NCI-H1436 (cell line): ENCODE results near the gene LIN7B.
A peak's percentile ranks its signal among the peaks of the same experiment; 100 is the strongest.

ENCODE experiments used
- DNase-seq: peaks from one replicate; lab custom pipeline; 2025; lab: John Stamatoyannopoulos, UW

LIN7B gene

GRCh38 chr19:49094505-49095482, 19.4 kb upstream of the LIN7B start:
- DNase-seq: no peak

DNA sequence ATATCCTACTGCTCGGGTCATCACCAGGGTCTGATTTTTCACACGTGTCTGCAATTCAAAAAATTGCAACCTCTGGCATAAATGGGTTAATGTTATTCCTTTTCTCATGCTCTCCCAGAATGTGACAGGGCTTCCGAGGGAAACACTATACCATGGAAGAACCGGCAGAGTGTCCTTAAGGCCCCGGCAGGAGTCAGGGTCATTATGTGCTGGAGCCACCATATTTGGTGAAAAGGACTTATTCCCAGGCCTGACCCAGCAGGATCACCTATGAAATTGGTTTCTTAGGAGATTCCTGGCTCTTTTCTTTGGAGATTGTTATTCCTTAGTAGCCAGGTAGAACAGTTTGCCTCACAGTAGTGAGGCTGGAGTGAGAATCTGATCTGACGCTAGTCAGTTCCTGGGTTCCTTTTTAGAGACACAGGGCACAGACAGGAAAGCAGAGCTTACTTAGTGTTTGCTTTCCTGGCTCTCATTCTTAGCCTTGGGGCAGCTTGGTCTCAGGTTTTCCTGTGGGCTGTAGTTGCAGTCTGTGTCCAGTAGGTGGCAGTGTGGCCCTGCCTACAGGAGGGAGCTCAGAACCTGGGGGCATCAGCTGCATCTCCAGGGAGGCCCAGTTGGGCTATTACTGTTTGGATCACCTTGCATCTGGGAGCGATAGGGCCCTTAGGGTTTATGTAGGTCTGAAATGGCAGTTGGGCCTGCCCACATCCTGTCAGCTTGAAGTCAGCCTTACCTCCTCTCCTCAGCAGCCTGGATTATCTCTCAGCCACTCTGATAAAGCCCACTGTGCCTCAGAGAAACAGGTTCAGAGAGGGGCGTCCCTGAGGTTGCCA, 16.5 kb upstream of the LIN7B start:
- peak; percentile 79 for DNase-seq

- DNase-seq: no peak
Observed at GRCh38 chr19:49098795-49099194, 15.4 kb upstream of the LIN7B start.

DNA sequence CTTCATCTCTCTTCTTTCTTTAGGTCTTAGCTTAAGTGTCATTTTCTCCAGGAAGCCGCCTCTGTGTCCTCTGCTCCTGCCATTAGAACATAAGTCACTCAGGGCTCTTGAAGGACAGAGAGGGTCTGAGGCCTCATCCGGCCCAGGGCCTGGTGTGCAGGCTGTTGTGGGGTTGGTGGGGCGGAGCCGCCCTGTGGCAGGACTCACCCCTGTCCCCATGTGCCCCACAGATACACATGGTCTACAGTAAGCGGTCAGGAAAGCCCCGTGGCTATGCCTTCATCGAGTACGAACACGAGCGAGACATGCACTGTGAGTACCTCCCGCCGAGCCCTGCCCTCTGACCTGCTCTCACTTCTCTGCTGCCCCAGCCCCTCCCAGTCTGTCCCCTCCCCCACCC, 13.0 kb upstream of the LIN7B start:
- no peak for DNase-seq

- DNase-seq: no peak
Observed at GRCh38 chr19:49102303-49102702, 11.9 kb upstream of the LIN7B start.

- DNase-seq: no peak
Observed at GRCh38 chr19:49103331-49104085, 10.7 kb upstream of the LIN7B start.

DNA sequence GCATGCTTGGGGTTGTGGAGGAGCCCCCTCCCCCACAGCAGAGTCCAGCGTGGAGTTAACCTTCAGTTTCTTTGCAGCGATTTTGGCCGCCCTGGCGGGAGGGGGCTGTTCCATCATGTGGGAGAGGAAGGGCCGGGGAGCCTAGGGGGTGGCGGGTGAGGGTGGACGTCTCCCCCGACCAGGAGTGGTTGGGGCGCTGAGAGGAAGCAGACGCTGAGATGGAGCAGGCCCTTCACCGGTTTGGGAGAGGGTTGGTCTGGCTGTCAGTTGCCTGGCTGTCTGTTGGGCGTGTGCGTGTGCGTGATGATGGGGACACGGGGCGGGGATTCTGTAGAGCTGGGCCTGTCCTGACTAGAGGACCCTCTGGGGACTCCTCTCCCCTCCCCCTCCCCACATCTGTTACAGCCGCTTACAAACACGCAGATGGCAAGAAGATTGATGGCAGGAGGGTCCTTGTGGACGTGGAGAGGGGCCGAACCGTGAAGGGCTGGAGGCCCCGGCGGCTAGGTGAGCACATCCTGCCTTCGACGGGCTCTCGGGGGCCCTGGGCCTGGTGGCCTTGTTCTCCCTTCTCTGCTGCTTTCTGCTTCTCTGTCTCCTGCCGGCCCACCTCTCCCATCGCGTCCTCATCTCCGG, 9.8 kb upstream of the LIN7B start:
- no peak for DNase-seq

DNA sequence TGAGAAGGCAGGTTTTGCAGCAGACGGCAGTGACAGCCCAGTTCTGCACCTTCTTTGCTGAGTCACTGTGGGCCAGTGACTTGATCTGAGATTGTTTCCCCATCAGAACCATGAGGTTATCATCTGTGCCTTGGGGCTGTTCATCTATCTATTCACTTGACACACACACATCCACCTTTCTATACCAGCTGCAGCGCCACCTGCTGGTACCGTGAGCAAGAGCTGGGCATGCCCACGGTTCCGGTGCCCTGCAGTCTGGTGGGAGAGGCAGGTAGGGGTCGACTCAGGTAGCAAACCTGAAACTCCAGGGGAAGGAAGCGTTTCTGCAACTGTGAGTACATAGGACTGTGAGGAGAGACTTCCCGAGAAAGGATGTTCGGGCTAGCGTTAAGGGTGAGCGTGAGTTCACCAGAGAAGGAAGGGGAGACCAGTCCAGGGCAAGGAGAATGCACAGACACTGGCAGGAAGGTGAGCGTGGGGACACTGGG, 7.5 kb upstream of the LIN7B start:
- DNase-seq: no peak

GRCh38 chr19:49107625-49108459, 6.3 kb upstream of the LIN7B start:
- DNase-seq: no peak

- DNase-seq: no peak
Observed at GRCh38 chr19:49109051-49109450, 5.1 kb upstream of the LIN7B start.

GRCh38 chr19:49109569-49110233, 4.5 kb upstream of the LIN7B start:
- DNase-seq: no peak

- DNase-seq: no peak
Observed at GRCh38 chr19:49110567-49110966, 3.6 kb upstream of the LIN7B start.

GRCh38 chr19:49111218-49111998, 2.8 kb upstream of the LIN7B start:
- DNase-seq: no peak

- DNase-seq: no peak
Observed at GRCh38 chr19:49114630-49115363, 627 bp downstream of the LIN7B start.

DNA sequence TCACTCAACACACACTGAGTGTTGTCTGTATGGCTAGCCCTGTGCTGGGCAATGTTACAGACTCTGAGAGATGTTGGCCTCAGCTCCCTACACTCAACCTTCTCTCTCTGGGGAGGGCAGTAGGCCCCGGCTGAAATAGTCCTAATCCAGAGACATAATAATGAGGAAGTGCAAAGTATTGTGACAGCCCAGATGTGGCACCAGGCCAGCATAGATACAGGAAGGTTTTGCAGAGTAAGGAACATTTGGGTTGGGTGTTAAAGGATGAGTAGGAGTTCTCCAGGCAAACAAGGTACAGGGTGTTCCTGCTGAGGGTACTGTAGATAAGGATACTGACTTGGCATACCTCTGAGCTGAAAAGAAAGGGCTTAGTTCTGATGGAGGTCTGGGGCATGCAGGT, 2.4 kb downstream of the LIN7B start:
- no peak for DNase-seq

- DNase-seq: no peak
Observed at GRCh38 chr19:49117677-49118564, 3.8 kb downstream of the LIN7B start.
